Mucosa of descending colon (tissue), 3 donors: ENCODE results near the gene MUC4. TPM values are rescaled to one million over a fixed set of nuclear protein-coding genes. Genes with fewer than 3 reads are reported as not detected.

ENCODE experiments used
- ATAC-seq: fragments of 200-7000 bp; cut with Tn5 transposase; one replicate; pipeline ENCODE4 v1.9.1; 2020; ENCODE audit warnings: mild to moderate bottlenecking, moderate library complexity
- DNase-seq, 3 donors: peaks; one replicate each; pipeline ENCODE4 v3.0.0-alpha.2; 2020
- H3K36me3 ChIP-seq: fragments of 200-600 bp; one replicate; pipeline ENCODE4 v1.8.0; 2021; ENCODE audit warnings: low read depth, mild to moderate bottlenecking
- H3K4me1 ChIP-seq: fragments of 200-600 bp; one replicate; pipeline ENCODE4 v1.8.0; 2021; ENCODE audit warnings: low read depth, mild to moderate bottlenecking
- H3K4me3 ChIP-seq: fragments of 200-600 bp; one replicate; pipeline ENCODE4 v1.8.0; 2021; ENCODE audit warnings: mild to moderate bottlenecking
- H3K9me3 ChIP-seq: fragments of 200-600 bp; one replicate; pipeline ENCODE4 v1.8.0; 2021; ENCODE audit warnings: mild to moderate bottlenecking
- CTCF ChIP-seq: fragments of 200-600 bp; IDR thresholded peaks from one replicate; pipeline ENCODE4 v1.8.0; 2022; ENCODE audit warnings: antibody characterized with exemption, mild to moderate bottlenecking
- intact Hi-C, 2 donors: fragments of 100-400 bp; cut with DNase I in 1 of 2; cut with micrococcal nuclease in 1 of 2; formaldehyde crosslinking; loops; one replicate each; pipeline versions ENCODE4 v1.11.0 to v1.11.1; 2022; cut with DNase I, micrococcal nuclease
- total RNA-seq, 3 donors: library from RNA; stranded (reverse); fragmentation: NEBNext Ultra II Directional in 2 of 3; extraction: Animal tissue kit (Norgen Biotek cat#: 25700) in 2 of 3; gene quantifications; one replicate each; pipeline versions ENCODE4 v1.2.1 to v1.2.4, GENCODE V29; 2021 to 2023
- donor health status: DM: no; HTN: no; CAD: no; lungs with moderate emphysema.
- donor health status: DM: no; HTN: no; CAD: no.
- donor health status: DM: no; HTN: yes; CAD: no.

The MUC4 gene
- total RNA-seq, 3 donors from 2014 or later, result 170 to 415 (median 318) TPM

GRCh38 chr3:195850857-195851543 lies 39.3 kb upstream of the MUC4 start:
- TF ChIP-seq CTCF, result peak; percentile 100
- H3K36me3 ChIP-seq, result no peaks in the 10 kb centered on the region
- H3K4me3 ChIP-seq, result no peak overlapping the region
- ATAC-seq, result peak; percentile 82
- peaks cover 3% of the 10 kb centered on the region for H3K4me1 ChIP-seq
- no peaks in the 10 kb centered on the region for H3K9me3 ChIP-seq
- intact Hi-C loops, result no loop called here
- DNase-seq, result peak; percentile 73 to 98 (median 84)

GRCh38 chr3:195849322-195850074 lies 37.8 kb upstream of the MUC4 start:
- ATAC-seq (peak; percentile 84), DNase-seq (peak; percentile 47 to 83 (median 74))
- Histone ChIP-seq H3K36me3 (no peaks in the 10 kb centered on the region), H3K9me3 (no peaks in the 10 kb centered on the region), H3K4me1 (peaks cover 3% of the 10 kb centered on the region), H3K4me3 (no peak overlapping the region)
- TF ChIP-seq CTCF, result no peak
- intact Hi-C loops, result no loop called here

GRCh38 chr3:195847055-195847950 lies 35.6 kb upstream of the MUC4 start:
- Histone ChIP-seq H3K36me3 (no peaks in the 10 kb centered on the region), H3K9me3 (no peaks in the 10 kb centered on the region), H3K4me1 (peaks cover 3% of the 10 kb centered on the region), H3K4me3 (no peak overlapping the region)
- peak; percentile 35 to 65 (median 61) for DNase-seq
- no peak for TF ChIP-seq CTCF
- intact Hi-C loops, result no loop called here
- peak; percentile 17 for ATAC-seq

- Histone ChIP-seq H3K36me3 (no peaks in the 10 kb centered on the region), H3K9me3 (no peaks in the 10 kb centered on the region), H3K4me1 (peaks cover 3% of the 10 kb centered on the region), H3K4me3 (no peak overlapping the region)
- intact Hi-C loops, result no loop called here
- no peak for TF ChIP-seq CTCF
- DNase-seq (no peak), ATAC-seq (no peak)
These were observed 33.8 kb upstream of the MUC4 start for GRCh38 chr3:195845483-195845882.

- no peak for TF ChIP-seq CTCF
- H3K4me1 ChIP-seq, result peaks cover 3% of the 10 kb centered on the region
- no peaks in the 10 kb centered on the region for H3K9me3 ChIP-seq
- H3K4me3 ChIP-seq, result no peak overlapping the region
- intact Hi-C loops, result no loop called here
- ATAC-seq (no peak), DNase-seq (no peak)
- no peaks in the 10 kb centered on the region for H3K36me3 ChIP-seq
These were observed 33.0 kb upstream of the MUC4 start for GRCh38 chr3:195844671-195845218.
